ENCODE results near the gene PLTP. TPM values are rescaled to one million over a fixed set of nuclear protein-coding genes. Genes with fewer than 3 reads are reported as not detected.

The PLTP gene
- total and polyA plus RNA-seq, 2 of the 13 experiments (the other 11 are each of a cell fraction or from before 2014, with no cell fraction given), result 16.9 to 28.6 TPM

DNA sequence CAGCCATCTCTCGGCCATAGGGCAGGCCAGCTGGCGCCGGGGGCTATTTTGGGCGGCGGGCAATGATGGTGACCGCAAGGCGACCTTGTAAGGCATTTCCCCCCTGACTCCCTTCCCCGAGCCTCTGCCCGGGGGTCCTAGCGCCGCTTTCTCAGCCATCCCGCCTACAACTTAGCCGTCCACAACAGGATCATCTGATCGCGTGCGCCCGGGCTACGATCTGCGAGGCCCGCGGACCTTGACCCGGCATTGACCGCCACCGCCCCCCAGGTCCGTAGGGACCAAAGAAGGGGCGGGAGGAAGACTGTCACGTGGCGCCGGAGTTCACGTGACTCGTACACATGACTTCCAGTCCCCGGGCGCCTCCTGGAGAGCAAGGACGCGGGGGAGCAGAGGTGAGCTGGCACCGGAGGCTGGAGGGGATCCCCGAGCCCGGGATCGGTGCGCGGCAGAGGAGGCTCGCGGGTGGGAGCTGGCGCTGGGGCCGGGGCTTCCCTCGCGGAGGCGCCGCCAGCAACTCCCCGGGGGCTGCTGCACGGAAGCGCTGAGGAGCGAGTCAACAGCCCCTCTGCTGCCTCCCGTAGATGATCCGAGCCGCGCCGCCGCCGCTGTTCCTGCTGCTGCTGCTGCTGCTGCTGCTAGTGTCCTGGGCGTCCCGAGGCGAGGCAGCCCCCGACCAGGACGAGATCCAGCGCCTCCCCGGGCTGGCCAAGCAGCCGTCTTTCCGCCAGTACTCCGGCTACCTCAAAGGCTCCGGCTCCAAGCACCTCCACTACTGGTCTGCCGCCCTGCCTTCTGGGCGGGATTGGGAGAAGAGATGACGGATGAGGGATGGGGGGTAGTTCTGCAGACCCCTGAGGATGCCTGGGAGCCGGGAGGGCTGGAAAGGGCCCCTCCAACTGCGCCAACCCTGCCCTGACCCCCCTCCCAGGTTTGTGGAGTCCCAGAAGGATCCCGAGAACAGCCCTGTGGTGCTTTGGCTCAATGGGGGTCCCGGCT is 20.7 kb downstream of the PLTP start, which contains the start of the genes CTSA and NEURL2 (continued):
- TF ChIP-seq FOXC1 (CRISPR knock-in tag; IDR thresholded peaks at IDR 0.05; ENCODE audit: borderline replicate concordance) (peak; percentile 97), FOXK1 (CRISPR knock-in tag; IDR thresholded peaks at IDR 0.05; ENCODE audit: borderline replicate concordance, low read depth) (peak; percentile 99), WIZ (CRISPR knock-in tag; IDR thresholded peaks at IDR 0.05) (peak; percentile 91), ZNF558 (CRISPR knock-in tag; IDR thresholded peaks at IDR 0.05; ENCODE audit: borderline replicate concordance) (peak; percentile 99), SUZ12 (IDR thresholded peaks at IDR 0.05; ENCODE audit: low read depth, low read length) (no peak), NR2F6 (IDR thresholded peaks at IDR 0.05) (peak; percentile 94), NR2F6 (CRISPR knock-in tag; IDR thresholded peaks at IDR 0.05) (peak; percentile 99), ZNF354B (CRISPR knock-in tag; IDR thresholded peaks at IDR 0.05) (peak; percentile 99), ZNF766 (CRISPR knock-in tag; IDR thresholded peaks at IDR 0.05; ENCODE audit: borderline replicate concordance) (peak; percentile 99), MATR3 (CRISPR knock-in tag; IDR thresholded peaks at IDR 0.05) (no peak), SPEN (CRISPR knock-in tag; IDR thresholded peaks at IDR 0.05; ENCODE audit: low read depth) (peak; percentile 100), AGO1 (IDR thresholded peaks at IDR 0.05; ENCODE audit: low read depth, low read length, poor library complexity, severe bottlenecking) (peak; percentile 78), ISL2 (CRISPR knock-in tag; IDR thresholded peaks at IDR 0.05) (peak; percentile 96)
- TF ChIP-seq, protein P1, sequence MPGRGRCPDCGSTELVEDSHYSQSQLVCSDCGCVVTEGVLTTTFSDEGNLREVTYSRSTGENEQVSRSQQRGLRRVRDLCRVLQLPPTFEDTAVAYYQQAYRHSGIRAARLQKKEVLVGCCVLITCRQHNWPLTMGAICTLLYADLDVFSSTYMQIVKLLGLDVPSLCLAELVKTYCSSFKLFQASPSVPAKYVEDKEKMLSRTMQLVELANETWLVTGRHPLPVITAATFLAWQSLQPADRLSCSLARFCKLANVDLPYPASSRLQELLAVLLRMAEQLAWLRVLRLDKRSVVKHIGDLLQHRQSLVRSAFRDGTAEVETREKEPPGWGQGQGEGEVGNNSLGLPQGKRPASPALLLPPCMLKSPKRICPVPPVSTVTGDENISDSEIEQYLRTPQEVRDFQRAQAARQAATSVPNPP (CRISPR knock-in tag; IDR thresholded peaks at IDR 0.05), result peak; percentile 99
- TF ChIP-seq, protein P2, sequence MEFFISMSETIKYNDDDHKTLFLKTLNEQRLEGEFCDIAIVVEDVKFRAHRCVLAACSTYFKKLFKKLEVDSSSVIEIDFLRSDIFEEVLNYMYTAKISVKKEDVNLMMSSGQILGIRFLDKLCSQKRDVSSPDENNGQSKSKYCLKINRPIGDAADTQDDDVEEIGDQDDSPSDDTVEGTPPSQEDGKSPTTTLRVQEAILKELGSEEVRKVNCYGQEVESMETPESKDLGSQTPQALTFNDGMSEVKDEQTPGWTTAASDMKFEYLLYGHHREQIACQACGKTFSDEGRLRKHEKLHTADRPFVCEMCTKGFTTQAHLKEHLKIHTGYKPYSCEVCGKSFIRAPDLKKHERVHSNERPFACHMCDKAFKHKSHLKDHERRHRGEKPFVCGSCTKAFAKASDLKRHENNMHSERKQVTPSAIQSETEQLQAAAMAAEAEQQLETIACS (CRISPR knock-in tag; IDR thresholded peaks at IDR 0.05), result peak; percentile 77
- TF ChIP-seq, protein P3, sequence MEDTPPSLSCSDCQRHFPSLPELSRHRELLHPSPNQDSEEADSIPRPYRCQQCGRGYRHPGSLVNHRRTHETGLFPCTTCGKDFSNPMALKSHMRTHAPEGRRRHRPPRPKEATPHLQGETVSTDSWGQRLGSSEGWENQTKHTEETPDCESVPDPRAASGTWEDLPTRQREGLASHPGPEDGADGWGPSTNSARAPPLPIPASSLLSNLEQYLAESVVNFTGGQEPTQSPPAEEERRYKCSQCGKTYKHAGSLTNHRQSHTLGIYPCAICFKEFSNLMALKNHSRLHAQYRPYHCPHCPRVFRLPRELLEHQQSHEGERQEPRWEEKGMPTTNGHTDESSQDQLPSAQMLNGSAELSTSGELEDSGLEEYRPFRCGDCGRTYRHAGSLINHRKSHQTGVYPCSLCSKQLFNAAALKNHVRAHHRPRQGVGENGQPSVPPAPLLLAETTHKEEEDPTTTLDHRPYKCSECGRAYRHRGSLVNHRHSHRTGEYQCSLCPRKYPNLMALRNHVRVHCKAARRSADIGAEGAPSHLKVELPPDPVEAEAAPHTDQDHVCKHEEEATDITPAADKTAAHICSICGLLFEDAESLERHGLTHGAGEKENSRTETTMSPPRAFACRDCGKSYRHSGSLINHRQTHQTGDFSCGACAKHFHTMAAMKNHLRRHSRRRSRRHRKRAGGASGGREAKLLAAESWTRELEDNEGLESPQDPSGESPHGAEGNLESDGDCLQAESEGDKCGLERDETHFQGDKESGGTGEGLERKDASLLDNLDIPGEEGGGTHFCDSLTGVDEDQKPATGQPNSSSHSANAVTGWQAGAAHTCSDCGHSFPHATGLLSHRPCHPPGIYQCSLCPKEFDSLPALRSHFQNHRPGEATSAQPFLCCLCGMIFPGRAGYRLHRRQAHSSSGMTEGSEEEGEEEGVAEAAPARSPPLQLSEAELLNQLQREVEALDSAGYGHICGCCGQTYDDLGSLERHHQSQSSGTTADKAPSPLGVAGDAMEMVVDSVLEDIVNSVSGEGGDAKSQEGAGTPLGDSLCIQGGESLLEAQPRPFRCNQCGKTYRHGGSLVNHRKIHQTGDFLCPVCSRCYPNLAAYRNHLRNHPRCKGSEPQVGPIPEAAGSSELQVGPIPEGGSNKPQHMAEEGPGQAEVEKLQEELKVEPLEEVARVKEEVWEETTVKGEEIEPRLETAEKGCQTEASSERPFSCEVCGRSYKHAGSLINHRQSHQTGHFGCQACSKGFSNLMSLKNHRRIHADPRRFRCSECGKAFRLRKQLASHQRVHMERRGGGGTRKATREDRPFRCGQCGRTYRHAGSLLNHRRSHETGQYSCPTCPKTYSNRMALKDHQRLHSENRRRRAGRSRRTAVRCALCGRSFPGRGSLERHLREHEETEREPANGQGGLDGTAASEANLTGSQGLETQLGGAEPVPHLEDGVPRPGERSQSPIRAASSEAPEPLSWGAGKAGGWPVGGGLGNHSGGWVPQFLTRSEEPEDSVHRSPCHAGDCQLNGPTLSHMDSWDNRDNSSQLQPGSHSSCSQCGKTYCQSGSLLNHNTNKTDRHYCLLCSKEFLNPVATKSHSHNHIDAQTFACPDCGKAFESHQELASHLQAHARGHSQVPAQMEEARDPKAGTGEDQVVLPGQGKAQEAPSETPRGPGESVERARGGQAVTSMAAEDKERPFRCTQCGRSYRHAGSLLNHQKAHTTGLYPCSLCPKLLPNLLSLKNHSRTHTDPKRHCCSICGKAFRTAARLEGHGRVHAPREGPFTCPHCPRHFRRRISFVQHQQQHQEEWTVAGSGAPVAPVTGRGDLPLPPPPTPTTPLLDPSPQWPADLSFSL (CRISPR knock-in tag; IDR thresholded peaks at IDR 0.05), result peak; percentile 68; the same call in 1 of the 2 replicates
- TF ChIP-seq, protein P4, sequence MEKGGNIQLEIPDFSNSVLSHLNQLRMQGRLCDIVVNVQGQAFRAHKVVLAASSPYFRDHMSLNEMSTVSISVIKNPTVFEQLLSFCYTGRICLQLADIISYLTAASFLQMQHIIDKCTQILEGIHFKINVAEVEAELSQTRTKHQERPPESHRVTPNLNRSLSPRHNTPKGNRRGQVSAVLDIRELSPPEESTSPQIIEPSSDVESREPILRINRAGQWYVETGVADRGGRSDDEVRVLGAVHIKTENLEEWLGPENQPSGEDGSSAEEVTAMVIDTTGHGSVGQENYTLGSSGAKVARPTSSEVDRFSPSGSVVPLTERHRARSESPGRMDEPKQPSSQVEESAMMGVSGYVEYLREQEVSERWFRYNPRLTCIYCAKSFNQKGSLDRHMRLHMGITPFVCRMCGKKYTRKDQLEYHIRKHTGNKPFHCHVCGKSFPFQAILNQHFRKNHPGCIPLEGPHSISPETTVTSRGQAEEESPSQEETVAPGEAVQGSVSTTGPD (CRISPR knock-in tag; IDR thresholded peaks at IDR 0.05), result peak; percentile 26
- TF ChIP-seq, protein P5, sequence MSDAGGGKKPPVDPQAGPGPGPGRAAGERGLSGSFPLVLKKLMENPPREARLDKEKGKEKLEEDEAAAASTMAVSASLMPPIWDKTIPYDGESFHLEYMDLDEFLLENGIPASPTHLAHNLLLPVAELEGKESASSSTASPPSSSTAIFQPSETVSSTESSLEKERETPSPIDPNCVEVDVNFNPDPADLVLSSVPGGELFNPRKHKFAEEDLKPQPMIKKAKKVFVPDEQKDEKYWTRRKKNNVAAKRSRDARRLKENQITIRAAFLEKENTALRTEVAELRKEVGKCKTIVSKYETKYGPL (CRISPR knock-in tag; IDR thresholded peaks at IDR 0.05), result peak; percentile 88; the same call in 1 of the 2 replicates

Data from HepG2 (cell line).